ENCODE measurements around the gene PDZRN4.

DNA sequence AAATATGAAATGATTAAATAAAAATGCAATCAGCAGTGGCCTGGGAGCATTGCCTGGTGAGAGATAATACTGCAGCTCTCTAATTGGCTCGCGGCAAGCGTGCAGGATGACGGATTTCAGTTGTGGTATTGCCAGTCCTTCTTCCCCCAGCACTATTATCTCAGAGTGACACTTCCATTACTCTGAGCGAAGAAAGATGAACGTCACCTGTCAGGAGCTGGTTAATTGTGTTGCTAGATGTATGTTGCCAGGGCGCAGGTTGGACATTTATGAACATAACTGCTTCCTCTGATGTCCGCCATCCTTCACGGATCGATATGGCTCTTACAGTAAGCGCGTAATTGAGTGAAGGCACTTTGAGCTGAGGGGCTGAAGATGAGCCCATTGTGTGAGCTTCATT is 374.9 kb downstream of the PDZRN4 start:
- TF ChIP-seq, protein P1, sequence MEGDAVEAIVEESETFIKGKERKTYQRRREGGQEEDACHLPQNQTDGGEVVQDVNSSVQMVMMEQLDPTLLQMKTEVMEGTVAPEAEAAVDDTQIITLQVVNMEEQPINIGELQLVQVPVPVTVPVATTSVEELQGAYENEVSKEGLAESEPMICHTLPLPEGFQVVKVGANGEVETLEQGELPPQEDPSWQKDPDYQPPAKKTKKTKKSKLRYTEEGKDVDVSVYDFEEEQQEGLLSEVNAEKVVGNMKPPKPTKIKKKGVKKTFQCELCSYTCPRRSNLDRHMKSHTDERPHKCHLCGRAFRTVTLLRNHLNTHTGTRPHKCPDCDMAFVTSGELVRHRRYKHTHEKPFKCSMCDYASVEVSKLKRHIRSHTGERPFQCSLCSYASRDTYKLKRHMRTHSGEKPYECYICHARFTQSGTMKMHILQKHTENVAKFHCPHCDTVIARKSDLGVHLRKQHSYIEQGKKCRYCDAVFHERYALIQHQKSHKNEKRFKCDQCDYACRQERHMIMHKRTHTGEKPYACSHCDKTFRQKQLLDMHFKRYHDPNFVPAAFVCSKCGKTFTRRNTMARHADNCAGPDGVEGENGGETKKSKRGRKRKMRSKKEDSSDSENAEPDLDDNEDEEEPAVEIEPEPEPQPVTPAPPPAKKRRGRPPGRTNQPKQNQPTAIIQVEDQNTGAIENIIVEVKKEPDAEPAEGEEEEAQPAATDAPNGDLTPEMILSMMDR (IDR thresholded peaks at IDR 0.05; ENCODE audit: low read depth, low read length): no peak
- TF ChIP-seq EZH2phosphoT487 (IDR thresholded peaks at IDR 0.05; ENCODE audit: low read depth): no peak

Data from OCI-LY3 (cell line).